Measurements from ENCODE around the gene MTG2.

MTG2 gene

GRCh38 chr20:62215991-62216635, 33.3 kb downstream of the MTG2 start:
- Histone ChIP-seq H3K27ac (peak overlapping the region; percentile 67), H3K27me3 (peaks cover 51% of the 10 kb centered on the region)

DNA sequence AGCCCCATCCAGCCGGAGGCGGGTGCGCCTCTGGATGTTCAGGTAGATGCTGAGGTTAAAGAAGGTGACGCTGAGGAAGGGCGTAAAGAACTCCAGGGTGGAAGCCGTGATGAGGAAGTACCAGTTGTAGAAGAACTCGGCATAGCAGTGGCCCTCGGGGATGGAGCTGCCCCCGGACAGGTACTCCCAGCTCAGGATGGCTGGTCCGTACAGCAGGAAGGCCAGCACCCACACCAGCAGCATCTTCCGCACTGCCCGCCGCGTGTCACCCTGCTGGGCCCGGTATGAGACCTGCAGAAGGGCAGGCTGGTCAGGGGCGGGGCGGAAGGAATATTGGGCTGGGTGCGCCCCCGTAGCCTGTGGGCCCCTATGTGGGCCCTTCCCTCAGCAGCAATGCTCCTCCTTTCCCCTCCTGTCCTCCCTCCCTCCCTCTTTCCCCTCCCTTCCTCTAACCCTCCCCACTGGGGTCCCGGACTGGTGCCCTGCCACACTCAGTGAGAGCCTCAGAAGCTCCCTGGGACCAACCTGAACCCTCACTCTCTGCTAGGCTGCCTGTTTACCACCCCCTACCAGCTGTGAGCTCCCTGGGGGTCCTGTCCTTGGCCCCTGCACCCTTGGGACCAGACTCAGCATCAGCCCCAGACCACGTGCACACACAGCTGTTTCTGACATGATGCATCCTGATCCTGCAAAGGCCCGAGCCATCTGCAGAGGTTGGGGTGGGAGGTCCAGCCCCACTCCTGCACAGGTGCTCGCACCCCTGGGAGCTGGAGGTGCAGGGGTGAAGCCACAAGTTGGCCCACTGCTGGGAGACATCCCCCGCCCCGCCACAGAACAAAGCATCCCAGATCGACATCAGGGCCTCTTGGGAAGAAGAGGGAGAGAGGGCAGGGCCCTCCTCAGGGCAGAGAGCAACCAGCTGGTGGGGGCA, 34.1 kb downstream of the MTG2 start:
- H3K36me3 ChIP-seq = no peaks in the 10 kb centered on the region
- H3K4me2 ChIP-seq = peak overlapping the region; percentile 94
- H4K20me1 ChIP-seq = peaks cover 78% of the 10 kb centered on the region
- H3K27ac ChIP-seq = peak overlapping the region; percentile 67; the same call in 1 of the 2 replicates
- H3K4me1 ChIP-seq = peaks cover 82% of the 10 kb centered on the region
- TF ChIP-seq Cebpa-rat (IDR thresholded peaks at IDR 0.05) = no peak
- no peak overlapping the region for H3K4me3 ChIP-seq
- no peak overlapping the region for H3K9ac ChIP-seq
- no peaks in the 10 kb centered on the region for H3K9me3 ChIP-seq
- peaks cover 58% of the 10 kb centered on the region for H3K27me3 ChIP-seq

More at GRCh38 chr20:62215991-62216635, 33.3 kb downstream of the MTG2 start:
- no peak overlapping the region; the same call in 1 of the 2 replicates for H3K4me3 ChIP-seq
- no peaks in the 10 kb centered on the region for H3K36me3 ChIP-seq
- H3K4me2 ChIP-seq = peak overlapping the region; percentile 94
- no peaks in the 10 kb centered on the region for H3K9me3 ChIP-seq
- peaks cover 80% of the 10 kb centered on the region for H3K4me1 ChIP-seq
- TF ChIP-seq Cebpa-rat (IDR thresholded peaks at IDR 0.05) = no peak
- H3K9ac ChIP-seq = 0 out of 2 replicates have a peak overlapping the region, but pooled peaks have one; percentile 19
- peaks cover 70% of the 10 kb centered on the region for H4K20me1 ChIP-seq

DNA sequence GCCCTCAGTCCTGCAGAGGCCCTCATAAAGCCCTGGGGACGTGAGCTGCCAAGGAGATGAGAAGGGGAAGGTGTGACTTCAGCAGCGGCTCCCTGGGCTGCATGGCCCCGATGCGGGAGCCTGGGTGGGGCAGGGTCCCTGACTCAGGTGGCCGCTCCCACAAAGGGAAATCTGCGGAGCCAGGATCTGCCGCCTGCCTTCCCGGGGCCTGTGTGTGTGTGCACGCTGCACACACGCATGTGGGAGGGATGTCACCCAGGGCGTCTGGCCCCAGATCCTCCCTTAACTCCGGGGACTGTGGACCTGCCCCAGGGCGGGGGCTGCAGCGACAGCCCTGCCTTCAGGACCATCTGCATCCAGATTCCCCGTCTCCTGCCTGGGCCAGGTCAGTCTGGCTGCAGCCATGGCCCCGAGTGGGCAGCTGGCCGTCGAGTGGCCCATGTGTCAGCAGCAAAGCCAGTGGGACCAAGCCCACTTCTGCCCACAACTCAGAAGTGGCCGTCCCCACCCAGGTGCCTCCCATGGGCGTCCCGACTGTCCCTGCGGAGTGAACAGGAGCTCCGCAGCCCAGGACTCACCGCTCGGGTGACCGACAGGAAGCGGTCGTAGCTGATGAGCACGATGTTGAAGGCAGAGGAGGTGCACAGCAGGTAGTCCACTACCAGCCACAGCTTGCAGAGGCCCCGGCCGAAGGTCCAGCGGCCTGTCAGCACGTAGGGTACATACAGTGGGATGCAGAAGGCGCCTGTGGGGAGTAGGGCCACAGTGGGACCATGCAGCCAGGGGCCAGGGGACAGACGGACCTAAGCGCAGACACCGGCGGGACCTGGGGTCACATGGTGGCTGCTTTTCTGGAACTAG, 35.3 kb downstream of the MTG2 start:
- Histone ChIP-seq H3K4me3 (no peak overlapping the region), H3K9ac (no peak overlapping the region), H3K9me3 (no peaks in the 10 kb centered on the region), H3K36me3 (no peaks in the 10 kb centered on the region), H3K4me1 (peaks cover 78% of the 10 kb centered on the region), H4K20me1 (peaks cover 90% of the 10 kb centered on the region), H3K27me3 (peaks cover 71% of the 10 kb centered on the region), H3K4me2 (peak overlapping the region; percentile 94), H3K27ac (no peak overlapping the region; the same call in 1 of the 2 replicates)
- TF ChIP-seq Cebpa-rat (IDR thresholded peaks at IDR 0.05) = no peak

DNA sequence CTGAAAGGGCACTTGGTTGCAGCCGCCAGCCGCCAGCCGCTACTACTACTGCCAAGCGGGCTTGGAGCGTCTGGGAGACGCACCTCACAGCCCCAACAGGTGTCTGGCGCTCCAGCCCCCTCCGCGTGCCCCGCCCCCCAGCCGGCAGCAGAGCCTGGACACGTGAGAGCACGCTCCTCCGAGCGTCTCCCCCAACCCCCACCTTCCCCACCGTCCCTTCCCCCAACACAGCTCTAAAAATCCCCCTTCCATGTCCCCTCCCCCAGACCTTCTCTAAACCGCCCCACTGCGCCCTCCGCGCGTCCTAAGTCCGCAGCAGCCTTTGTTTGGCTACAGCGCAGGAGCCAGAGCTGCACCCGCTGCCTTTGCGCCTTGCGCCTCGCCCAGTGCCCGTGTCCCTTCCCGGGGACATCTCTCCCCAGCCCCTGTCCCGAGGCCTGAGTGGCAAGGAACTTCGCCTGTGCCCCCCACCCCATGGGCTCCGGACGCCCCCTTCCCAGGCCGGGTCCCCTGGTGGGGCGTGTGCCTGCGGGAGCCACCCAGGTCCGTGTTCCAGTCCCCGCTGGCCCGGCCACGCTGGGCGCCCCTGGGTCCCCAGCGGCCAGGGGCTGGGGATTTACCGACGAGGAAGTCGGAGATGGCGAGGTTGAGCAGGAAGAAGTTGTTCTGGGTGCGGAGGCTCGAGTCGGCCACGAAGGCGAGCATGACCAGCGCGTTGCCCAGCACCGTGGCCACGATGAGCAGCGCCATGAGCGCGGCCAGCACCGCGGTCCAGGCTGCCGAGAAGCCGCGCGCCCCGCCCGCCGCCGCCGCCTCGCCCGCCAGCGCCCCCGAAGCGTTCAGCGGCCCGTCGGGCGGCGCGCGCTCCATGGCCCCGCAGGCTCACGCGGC, 36.5 kb downstream of the MTG2 start:
- Histone ChIP-seq H3K9ac (no peak overlapping the region), H3K4me2 (peak overlapping the region; percentile 94), H3K4me3 (peak overlapping the region; percentile 67), H3K36me3 (no peaks in the 10 kb centered on the region), H3K4me1 (peaks cover 83% of the 10 kb centered on the region), H4K20me1 (peaks cover 95% of the 10 kb centered on the region), H3K9me3 (no peaks in the 10 kb centered on the region), H3K27ac (no peak overlapping the region), H3K27me3 (peaks cover 71% of the 10 kb centered on the region)
- no peak for TF ChIP-seq Cebpa-rat (IDR thresholded peaks at IDR 0.05)

GRCh38 chr20:62219992-62220665, 37.3 kb downstream of the MTG2 start, which contains the start of gene HRH3:
TSS of gene HRH3 (minus strand) at chr20:62220278. CDS start at chr20:62219970, 308 bp downstream.
- peak within 1 kb of the TSS; percentile 67 for H3K4me3 ChIP-seq
- peaks cover 87% of the 10 kb centered on the region for H4K20me1 ChIP-seq
- H3K9me3 ChIP-seq = no peaks in the 10 kb centered on the region
- no peak for TF ChIP-seq Cebpa-rat (IDR thresholded peaks at IDR 0.05)
- peaks cover 81% of the 10 kb centered on the region for H3K4me1 ChIP-seq
- peaks cover 69% of the 10 kb centered on the region for H3K27me3 ChIP-seq
- H3K36me3 ChIP-seq = no peaks in the 10 kb centered on the region
- H3K9ac ChIP-seq = no peak within 1 kb of the TSS
- no peak within 1 kb of the TSS for H3K27ac ChIP-seq
- peak within 1 kb of the TSS; percentile 94 for H3K4me2 ChIP-seq

DNA sequence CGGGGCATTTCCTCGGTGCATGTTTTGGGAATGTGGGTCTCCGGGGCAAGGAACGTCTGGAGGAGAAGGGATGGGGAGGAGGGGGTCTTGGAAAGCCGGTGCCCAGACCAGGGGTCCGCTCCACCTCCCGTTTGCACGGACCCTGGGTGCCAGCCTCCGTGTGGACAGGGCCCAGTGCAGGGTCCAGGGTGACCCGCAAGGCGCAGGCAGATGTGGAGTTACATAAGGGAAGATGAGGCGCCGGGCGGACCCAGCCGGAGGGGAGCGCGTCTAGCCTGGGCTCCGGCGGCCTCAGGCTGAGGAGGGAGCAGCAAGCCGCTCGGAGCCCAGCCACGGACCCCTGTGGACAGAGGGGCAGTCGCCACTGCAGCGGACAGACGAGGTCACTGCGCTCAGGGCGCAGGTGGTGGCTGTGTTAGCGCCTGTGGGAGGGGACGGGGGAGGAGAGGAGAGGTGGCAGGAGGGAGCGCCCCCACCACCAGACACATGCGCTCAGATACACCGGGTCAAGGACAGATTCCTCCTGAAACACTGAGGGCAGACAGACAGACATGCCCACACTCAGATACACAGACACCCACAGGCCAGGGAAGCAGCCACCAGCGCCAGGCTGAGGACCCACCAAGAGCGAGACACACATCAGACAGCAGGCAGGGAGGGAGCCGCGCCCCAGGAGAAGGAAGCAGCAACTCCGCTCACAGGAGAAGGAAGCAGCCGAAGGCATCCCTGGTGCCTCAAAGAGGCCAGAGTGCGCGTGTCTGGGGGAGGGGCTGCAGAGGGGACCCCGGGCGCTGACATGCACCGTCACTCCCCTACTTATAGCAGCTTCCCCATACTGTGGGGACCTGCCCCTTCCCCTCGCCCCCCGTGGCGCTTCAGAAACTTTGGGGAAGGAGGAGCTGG, 38.1 kb downstream of the MTG2 start:
- Histone ChIP-seq H3K9me3 (no peaks in the 10 kb centered on the region), H4K20me1 (peaks cover 79% of the 10 kb centered on the region), H3K9ac (no peak overlapping the region), H3K27me3 (peaks cover 69% of the 10 kb centered on the region), H3K4me2 (peak overlapping the region; percentile 94), H3K4me3 (no peak overlapping the region), H3K4me1 (peaks cover 81% of the 10 kb centered on the region), H3K36me3 (no peaks in the 10 kb centered on the region), H3K27ac (no peak overlapping the region)
- TF ChIP-seq Cebpa-rat (IDR thresholded peaks at IDR 0.05) = no peak

GRCh38 chr20:62222266-62222850, 39.5 kb downstream of the MTG2 start:
- Histone ChIP-seq H3K4me3 (no peak overlapping the region), H3K9ac (no peak overlapping the region), H4K20me1 (peaks cover 65% of the 10 kb centered on the region), H3K9me3 (no peaks in the 10 kb centered on the region), H3K4me2 (no peak overlapping the region), H3K27me3 (peaks cover 68% of the 10 kb centered on the region), H3K36me3 (no peaks in the 10 kb centered on the region), H3K27ac (no peak overlapping the region), H3K4me1 (peaks cover 81% of the 10 kb centered on the region)
- no peak for TF ChIP-seq Cebpa-rat (IDR thresholded peaks at IDR 0.05)

All from BLaER1 (cell line).